GM23248 (cell line): ENCODE measurements around the gene MPDZ. TPM values are rescaled to one million over a fixed set of nuclear protein-coding genes. Genes with fewer than 3 reads are reported as not detected.

Experiments used
- DNase-seq: peaks from one replicate; pipeline ENCODE4 v3.0.0-alpha.2; 2015
- H2AFZ ChIP-seq: fragments of 200-600 bp; sonication (generic); 2 replicates; pipeline ENCODE4 v1.6.1; 2016; ENCODE audit warnings: antibody characterized with exemption
- H3F3A ChIP-seq: fragments of 200-600 bp; sonication (generic); 2 replicates; pipeline ENCODE4 v1.6.1; 2016; ENCODE audit warnings: mild to moderate bottlenecking, antibody characterized with exemption, mixed run types; ENCODE audit not compliant: insufficient read depth
- H3K27ac ChIP-seq: fragments of 200-600 bp; sonication (generic); 2 replicates; pipeline ENCODE4 v1.5.1; 2016; ENCODE audit warnings: mild to moderate bottlenecking
- H3K27me3 ChIP-seq: fragments of 200-600 bp; sonication (generic); replicated peaks from 2 replicates; pipeline ENCODE4 v1.6.1; 2016; ENCODE audit warnings: mild to moderate bottlenecking; ENCODE audit not compliant: insufficient read depth
- H3K36me3 ChIP-seq: fragments of 200-600 bp; sonication (generic); 2 replicates; pipeline ENCODE4 v1.6.1; 2016; ENCODE audit warnings: low read depth, mild to moderate bottlenecking
- H3K4me1 ChIP-seq: fragments of 200-600 bp; sonication (generic); 2 replicates; pipeline ENCODE4 v1.6.1; 2016; ENCODE audit warnings: mild to moderate bottlenecking; ENCODE audit not compliant: insufficient read depth
- H3K4me2 ChIP-seq: fragments of 200-600 bp; sonication (generic); one replicate; pipeline ENCODE4 v1.6.1; 2016; ENCODE audit warnings: mild to moderate bottlenecking; ENCODE audit not compliant: unreplicated experiment
- H3K4me3 ChIP-seq: fragments of 200-600 bp; sonication (generic); 2 replicates; pipeline ENCODE4 v1.5.1; 2016; ENCODE audit warnings: mild to moderate bottlenecking
- H3K79me2 ChIP-seq: fragments of 200-600 bp; sonication (generic); 2 replicates; pipeline ENCODE4 v1.6.1; 2016; ENCODE audit warnings: mild to moderate bottlenecking; ENCODE audit not compliant: insufficient read depth
- H3K9ac ChIP-seq: fragments of 200-600 bp; sonication (generic); 2 replicates; pipeline ENCODE4 v1.6.1; 2016; ENCODE audit warnings: mild to moderate bottlenecking
- H3K9me2 ChIP-seq: fragments of 200-600 bp; sonication (generic); 2 replicates; pipeline ENCODE4 v1.6.1; 2016; ENCODE audit warnings: mixed run types, mild to moderate bottlenecking, moderate library complexity; ENCODE audit not compliant: insufficient read depth
- H3K9me3 ChIP-seq: fragments of 200-600 bp; sonication (generic); one replicate; pipeline ENCODE4 v1.6.1; 2017; ENCODE audit warnings: low read depth
- H4K20me1 ChIP-seq: fragments of 200-600 bp; sonication (generic); 2 replicates; pipeline ENCODE4 v1.6.0; 2016; ENCODE audit not compliant: insufficient read depth
- EZH2 ChIP-seq: fragments of 200-600 bp; sonication (generic); IDR thresholded peaks from 2 replicates; pipeline ENCODE4 v1.6.1; 2018; ENCODE audit warnings: antibody characterized with exemption, mild to moderate bottlenecking; ENCODE audit not compliant: insufficient read depth, poor library complexity, severe bottlenecking
- EZH2phosphoT487 ChIP-seq: fragments of 200-600 bp; sonication (generic); IDR thresholded peaks from 2 replicates; pipeline ENCODE4 v1.6.1; 2018; ENCODE audit warnings: antibody characterized with exemption, moderate library complexity, mild to moderate bottlenecking, low read depth; ENCODE audit not compliant: insufficient read depth
- WGBS, 2 experiments: methylation state at CpG; one replicate each; pipeline ENCODE4 v1.1.6; 2015 to 2017; ENCODE audit warnings: low lambda C conversion rate in 2 of 2, low coverage in 1 of 2; ENCODE audit errors: missing lambda C conversion rate in 2 of 2; 5-methylcytosine and 5-hydroxymethylcytosine counted together
- in situ Hi-C: fragments of 300-500 bp; cut with MboI; formaldehyde crosslinking; loops from 2 replicates; pipeline ENCODE4 v1.15.0; 2020
- polyA plus RNA-seq: library from polyadenylated mRNA; unstranded; fragments of >200 nt; fragmentation: Nextera tagmentation; extraction: Ambion mirVana; gene quantifications from 2 replicates; pipeline ENCODE4 v1.2.1, GENCODE V29; 2016
- total RNA-seq: library from RNA; depleted of rRNA; stranded (reverse); fragments of >200 nt; shearing (Covaris generic); gene quantifications from 2 replicates; pipeline ENCODE4 v1.2.3, GENCODE V29; 2014

Gene MPDZ
- total and polyA plus RNA-seq, 2 experiments from 2014 or later: 17.2 to 31.9 TPM

- in situ Hi-C loops: no loop called here
- no peaks in the 10 kb centered on the region for H3K79me2 ChIP-seq
- H3K9me3 ChIP-seq: no peaks in the 10 kb centered on the region
- no peaks in the 10 kb centered on the region for H3K9me2 ChIP-seq
- H3K36me3 ChIP-seq: no peaks in the 10 kb centered on the region
- no peaks in the 10 kb centered on the region for H4K20me1 ChIP-seq
- H3K9ac ChIP-seq: no peak overlapping the region
- no peak overlapping the region for H3K4me2 ChIP-seq
- peaks cover 19% of the 10 kb centered on the region; the same call in 1 of the 2 replicates for H3K27me3 ChIP-seq
- no peaks in the 10 kb centered on the region for H3K4me1 ChIP-seq
- H3F3A ChIP-seq: no peaks in the 10 kb centered on the region
- H3K4me3 ChIP-seq: no peak overlapping the region
- no peak overlapping the region for H2AFZ ChIP-seq
- TF ChIP-seq EZH2: no peak
- TF ChIP-seq EZH2phosphoT487: no peak
- DNase-seq: no peak
- 44 to 60% methylated on average over 1 of the region's 1 CpG for WGBS, 2 experiments
- no peak overlapping the region for H3K27ac ChIP-seq
Observed at GRCh38 chr9:13064676-13065075, 214.8 kb downstream of the MPDZ start.

- Histone ChIP-seq H3F3A (no peaks in the 10 kb centered on the region), H3K36me3 (no peaks in the 10 kb centered on the region)
- in situ Hi-C loops: no loop called here
Observed at GRCh38 chr9:13063880-13064459, 215.5 kb downstream of the MPDZ start.

GRCh38 chr9:13061390-13061789, 218.1 kb downstream of the MPDZ start:
- no peak overlapping the region for H3K4me3 ChIP-seq
- TF ChIP-seq EZH2 (no peak), EZH2phosphoT487 (no peak)
- no peaks in the 10 kb centered on the region for H3F3A ChIP-seq
- no peaks in the 10 kb centered on the region for H3K4me1 ChIP-seq
- peaks cover 19% of the 10 kb centered on the region; the same call in 1 of the 2 replicates for H3K27me3 ChIP-seq
- in situ Hi-C loops: no loop called here
- H4K20me1 ChIP-seq: no peaks in the 10 kb centered on the region
- H2AFZ ChIP-seq: no peak overlapping the region
- no peak for DNase-seq
- H3K9me2 ChIP-seq: no peaks in the 10 kb centered on the region
- no peak overlapping the region for H3K9ac ChIP-seq
- no peaks in the 10 kb centered on the region for H3K79me2 ChIP-seq
- WGBS, 2 experiments: 65 to 67% methylated on average over 3 of the region's 3 CpGs
- no peaks in the 10 kb centered on the region for H3K9me3 ChIP-seq
- no peaks in the 10 kb centered on the region for H3K36me3 ChIP-seq
- H3K27ac ChIP-seq: no peak overlapping the region
- no peak overlapping the region for H3K4me2 ChIP-seq

More at GRCh38 chr9:13063880-13064459, 215.5 kb downstream of the MPDZ start:
- no peak for TF ChIP-seq EZH2
- TF ChIP-seq EZH2phosphoT487: no peak
- no peaks in the 10 kb centered on the region for H3K9me3 ChIP-seq
- H3K4me3 ChIP-seq: no peak overlapping the region
- no peak overlapping the region for H2AFZ ChIP-seq
- H3K27ac ChIP-seq: no peak overlapping the region
- H3K79me2 ChIP-seq: no peaks in the 10 kb centered on the region
- no peak for DNase-seq
- H3K9ac ChIP-seq: no peak overlapping the region
- no peaks in the 10 kb centered on the region for H4K20me1 ChIP-seq
- H3K27me3 ChIP-seq: peaks cover 19% of the 10 kb centered on the region; the same call in 1 of the 2 replicates
- H3K4me1 ChIP-seq: no peaks in the 10 kb centered on the region
- H3K4me2 ChIP-seq: no peak overlapping the region
- no peaks in the 10 kb centered on the region for H3K9me2 ChIP-seq
